Loucy (cell line): ENCODE measurements around the gene NCOA1.

Experiments used
- CTCF ChIP-seq: fragments of 200-600 bp; sonication (generic); conservative IDR thresholded peaks from 2 replicates; pipeline ENCODE4 v1.5.1; 2014; ENCODE audit warnings: mild to moderate bottlenecking, antibody characterized with exemption, low read length
- EZH2phosphoT487 ChIP-seq: fragments of 200-600 bp; IDR thresholded peaks from 2 replicates; pipeline ENCODE4 v1.6.1; 2018; ENCODE audit warnings: antibody characterized with exemption, mild to moderate bottlenecking, moderate library complexity, borderline replicate concordance

- no peak for TF ChIP-seq CTCF
- TF ChIP-seq EZH2phosphoT487: no peak
Measured at GRCh38 chr2:24571828-24572442, 80.9 kb downstream of the NCOA1 start.
